Peyer's patch (tissue), 4 donors: ENCODE measurements around the gene APPL1. TPM values are rescaled to one million over a fixed set of nuclear protein-coding genes. Genes with fewer than 3 reads are reported as not detected.

Experiments
- DNase-seq, 3 donors: peaks; one replicate each; pipeline ENCODE4 v3.0.0-alpha.2; 2017 to 2019
- H3K27ac ChIP-seq, 4 donors: fragments of 200-600 bp; sonication (generic); one replicate each; pipeline ENCODE4 v1.5.1; 2016 to 2019
- H3K27me3 ChIP-seq, 2 donors: fragments of 200-600 bp; sonication (generic); one replicate each; pipeline ENCODE4 v1.5.1; 2019
- H3K36me3 ChIP-seq, 3 donors: fragments of 200-600 bp; sonication (generic); one replicate each; pipeline ENCODE4 v1.5.1; 2016 to 2019
- H3K4me1 ChIP-seq, 4 donors: fragments of 200-600 bp; sonication (generic); one replicate each; pipeline ENCODE4 v1.5.1; 2016 to 2019
- H3K4me3 ChIP-seq, 4 donors: fragments of 200-600 bp; sonication (generic); 1 replicate in 3 of 4; 2 replicates in 1 of 4; pipeline ENCODE4 v1.5.1; 2016 to 2019; ENCODE audit warnings: mild to moderate bottlenecking in 1 of 4
- H3K9me3 ChIP-seq, 4 donors: fragments of 200-600 bp; sonication (generic); one replicate each; pipeline ENCODE4 v1.5.1; 2016 to 2019; ENCODE audit warnings: mild to moderate bottlenecking in 1 of 4
- CTCF ChIP-seq, 6 experiments: fragments of 450-650 bp in 4 of 6; fragments of 200-600 bp in 2 of 6; sonication (generic) in 1 of 6; IDR thresholded peaks; one replicate each; pipeline ENCODE4 v1.5.1; 2017 to 2019; ENCODE audit warnings: antibody characterized with exemption in 6 of 6, mild to moderate bottlenecking in 3 of 6, moderate library complexity in 1 of 6
- POLR2A ChIP-seq, 2 donors: fragments of 450-650 bp; IDR thresholded peaks; one replicate each; pipeline ENCODE4 v1.5.1; 2017; ENCODE audit warnings: antibody characterized with exemption in 2 of 2, mild to moderate bottlenecking in 2 of 2, moderate library complexity in 2 of 2
- total RNA-seq, 4 donors: library from RNA; depleted of rRNA; stranded (reverse); fragments of >200 nt; gene quantifications; one replicate each; pipeline ENCODE4 v1.1.0, GENCODE V29; 2016

Gene APPL1
- total RNA-seq, 4 donors from 2014 or later, result 28.6 to 39.2 (median 33.0) TPM

GRCh38 chr3:57252404-57252803, 24.9 kb downstream of the APPL1 start:
- TF ChIP-seq CTCF (IDR thresholded peaks at IDR 0.05) (no peak), POLR2A (IDR thresholded peaks at IDR 0.05) (no peak)
- DNase-seq, result no peak
- Histone ChIP-seq H3K27ac (no peak overlapping the region), H3K4me1 (no peaks in the 10 kb centered on the region), H3K9me3 (no peaks in the 10 kb centered on the region), H3K27me3 (no peaks in the 10 kb centered on the region), H3K36me3 (peaks cover 0 to 66% (median 0%) of the 10 kb centered on the region in 3 donors), H3K4me3 (no peak overlapping the region)

DNA sequence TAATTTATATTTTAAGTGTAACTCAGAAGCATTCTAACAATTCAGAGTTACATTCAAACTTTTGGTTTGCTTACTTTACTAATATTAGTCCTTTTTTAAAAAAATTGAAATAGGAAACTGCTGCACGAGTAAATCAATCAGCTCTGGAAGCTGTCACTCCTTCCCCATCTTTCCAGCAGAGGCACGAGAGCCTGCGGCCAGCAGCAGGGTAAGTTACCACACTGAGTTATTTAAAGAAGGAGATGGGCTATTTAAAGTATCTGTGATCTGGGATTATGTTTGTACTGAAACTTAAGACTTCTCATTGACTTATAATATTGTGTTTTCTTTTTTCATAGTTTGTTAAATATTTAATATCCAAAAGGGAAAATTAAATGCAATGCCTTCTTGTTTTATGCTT, 29.3 kb downstream of the APPL1 start:
- peaks cover 0 to 80% (median 3%) of the 10 kb centered on the region in 3 donors for H3K36me3 ChIP-seq

GRCh38 chr3:57257678-57258077, 30.1 kb downstream of the APPL1 start:
- H3K4me1 ChIP-seq, result no peaks in the 10 kb centered on the region
- H3K4me3 ChIP-seq, result no peak overlapping the region
- H3K36me3 ChIP-seq, result peaks cover 0 to 73% (median 3%) of the 10 kb centered on the region in 3 donors
- H3K27me3 ChIP-seq, result no peaks in the 10 kb centered on the region
- no peak for TF ChIP-seq POLR2A (IDR thresholded peaks at IDR 0.05)
- TF ChIP-seq CTCF (IDR thresholded peaks at IDR 0.05), result no peak
- DNase-seq, result no peak
- no peak overlapping the region for H3K27ac ChIP-seq
- no peaks in the 10 kb centered on the region for H3K9me3 ChIP-seq

More for the DNA sequence above, 29.3 kb downstream of the APPL1 start:
- Histone ChIP-seq H3K9me3 (no peaks in the 10 kb centered on the region), H3K27ac (no peak overlapping the region), H3K4me3 (no peak overlapping the region), H3K27me3 (no peaks in the 10 kb centered on the region), H3K4me1 (no peaks in the 10 kb centered on the region)
- no peak for DNase-seq
- TF ChIP-seq POLR2A (IDR thresholded peaks at IDR 0.05) (no peak), CTCF (IDR thresholded peaks at IDR 0.05) (no peak)

GRCh38 chr3:57261119-57261518, 33.6 kb downstream of the APPL1 start:
- Histone ChIP-seq H3K27me3 (no peaks in the 10 kb centered on the region), H3K4me1 (no peaks in the 10 kb centered on the region), H3K27ac (no peak overlapping the region), H3K36me3 (peaks cover 0 to 79% (median 3%) of the 10 kb centered on the region in 3 donors), H3K9me3 (no peaks in the 10 kb centered on the region), H3K4me3 (no peak overlapping the region)
- no peak for TF ChIP-seq CTCF (IDR thresholded peaks at IDR 0.05)
- DNase-seq, result no peak

DNA sequence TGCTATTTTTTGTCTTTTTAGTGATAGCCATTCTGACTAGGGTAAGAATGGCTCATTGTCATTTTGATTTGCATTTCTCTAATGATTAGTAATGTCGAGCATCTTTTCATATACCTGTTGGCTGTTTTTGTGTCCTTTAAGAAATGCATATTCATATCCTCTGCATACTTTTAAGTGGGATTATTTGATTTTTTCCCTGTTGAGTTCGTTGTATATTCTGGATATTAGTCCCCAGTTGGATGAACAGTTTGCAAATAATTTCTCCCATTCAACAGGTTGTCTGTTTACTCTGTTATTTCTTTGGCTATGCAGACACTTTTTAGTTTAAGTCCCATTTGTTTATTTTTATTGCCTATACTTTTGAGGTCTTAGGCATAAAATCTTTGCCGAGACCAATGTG, 34.4 kb downstream of the APPL1 start:
- DNase-seq, result no peak
- H3K27ac ChIP-seq, result no peak overlapping the region
- H3K4me1 ChIP-seq, result no peaks in the 10 kb centered on the region
- peaks cover 0 to 79% (median 3%) of the 10 kb centered on the region in 3 donors for H3K36me3 ChIP-seq
- H3K27me3 ChIP-seq, result no peaks in the 10 kb centered on the region
- H3K9me3 ChIP-seq, result no peaks in the 10 kb centered on the region
- no peak for TF ChIP-seq CTCF (IDR thresholded peaks at IDR 0.05)
- TF ChIP-seq POLR2A (IDR thresholded peaks at IDR 0.05), result no peak
- H3K4me3 ChIP-seq, result no peak overlapping the region

- H3K36me3 ChIP-seq, result peaks cover 0 to 72% (median 0%) of the 10 kb centered on the region in 3 donors
- no peaks in the 10 kb centered on the region for H3K4me1 ChIP-seq
- TF ChIP-seq CTCF (IDR thresholded peaks at IDR 0.05), result no peak
- no peak for TF ChIP-seq POLR2A (IDR thresholded peaks at IDR 0.05)
- H3K27ac ChIP-seq, result no peak overlapping the region
- no peak overlapping the region for H3K4me3 ChIP-seq
- DNase-seq, result no peak
- H3K27me3 ChIP-seq, result no peaks in the 10 kb centered on the region
- no peaks in the 10 kb centered on the region for H3K9me3 ChIP-seq
These were observed 40.9 kb downstream of the APPL1 start for GRCh38 chr3:57268416-57268815.
